B cell (primary cell): ENCODE measurements around the gene MRS2. TPM values are rescaled to one million over a fixed set of nuclear protein-coding genes. Genes with fewer than 3 reads are reported as not detected.
A peak's percentile ranks its signal among the peaks of the same experiment; 100 is the strongest.

ENCODE experiments used
- ATAC-seq: fragments of 200-7000 bp; cut with Tn5 transposase; one replicate; pipeline ENCODE4 v1.10.0; 2021; ENCODE audit warnings: low read depth, mild to moderate bottlenecking, moderate number of reproducible peaks, moderate library complexity
- CTCF ChIA-PET: fragments of 350-600 bp; sonication (Branson Sonifier 250); formaldehyde crosslinking; loops from one replicate; lab custom pipeline; 2021; ENCODE audit warnings: antibody characterized with exemption, inconsistent platforms; lab: Charles Lee
- POLR2A ChIA-PET: fragments of 350-600 bp; sonication (Branson Sonifier 250); formaldehyde crosslinking; loops from one replicate; lab custom pipeline; 2021; ENCODE audit warnings: antibody characterized with exemption; lab: Charles Lee
- DNase-seq: peaks from one replicate; pipeline ENCODE4 v3.0.0; 2013
- H2AFZ ChIP-seq: 2 replicates; pipeline ENCODE4 v1.6.1; 2012; ENCODE audit warnings: mild to moderate bottlenecking, low read depth, low read length; ENCODE audit not compliant: insufficient read depth, poor library complexity, severe bottlenecking
- H3K27ac ChIP-seq, 2 donors: 1 replicate in 1 of 2; 2 replicates in 1 of 2; pipeline ENCODE4 v1.5.1; 2012 to 2013; ENCODE audit warnings: low read length in 2 of 2, mild to moderate bottlenecking in 2 of 2, moderate library complexity in 1 of 2
- H3K27me3 ChIP-seq, 4 experiments: fragments of 200-600 bp in 1 of 4; sonication (generic) in 1 of 4; replicated peaks in 1 of 4; 1 replicate in 2 of 4; 2 replicates in 2 of 4; pipeline versions ENCODE4 v1.6.1 to v1.7.0; 2013 to 2016; ENCODE audit warnings: low read length in 3 of 4, mild to moderate bottlenecking in 2 of 4, mixed read lengths in 1 of 4, moderate library complexity in 1 of 4; ENCODE audit not compliant: insufficient read depth in 4 of 4, control insufficient read depth in 3 of 4; ENCODE audit errors: control extremely low read depth in 1 of 4
- H3K36me3 ChIP-seq, 2 experiments: replicated peaks in 1 of 2; 1 replicate in 1 of 2; 2 replicates in 1 of 2; pipeline versions ENCODE4 v1.6.1 to v1.7.1; 2013; ENCODE audit warnings: low read length in 1 of 2; ENCODE audit not compliant: insufficient read depth in 2 of 2, control insufficient read depth in 1 of 2; ENCODE audit errors: control extremely low read depth in 1 of 2, extremely low read depth in 1 of 2
- H3K4me1 ChIP-seq, 2 donors: fragments of 200-600 bp in 1 of 2; sonication (generic) in 1 of 2; 1 replicate in 1 of 2; 2 replicates in 1 of 2; pipeline versions ENCODE4 v1.5.1 to v1.6.1; 2013 to 2017; ENCODE audit warnings: low read length in 2 of 2; ENCODE audit not compliant: control insufficient read depth in 2 of 2, insufficient read depth in 2 of 2
- H3K4me2 ChIP-seq: replicated peaks from 2 replicates; pipeline ENCODE3; 2012; ENCODE audit warnings: mild to moderate bottlenecking, low read depth, low read length; ENCODE audit not compliant: poor library complexity, severe bottlenecking
- H3K4me3 ChIP-seq, 5 experiments: fragments of 200-600 bp in 1 of 5; sonication (generic) in 1 of 5; 1 replicate in 3 of 5; 2 replicates in 2 of 5; pipeline versions ENCODE4 v1.5.1 to v1.7.0; 2011 to 2016; ENCODE audit warnings: low read length in 4 of 5, mild to moderate bottlenecking in 4 of 5, low read depth in 2 of 5, control low read depth in 1 of 5, moderate library complexity in 1 of 5; ENCODE audit not compliant: insufficient read depth in 1 of 5; ENCODE audit errors: control extremely low read depth in 1 of 5, extremely low read depth in 1 of 5
- H3K79me2 ChIP-seq: fragments of 200-600 bp; sonication (generic); one replicate; pipeline ENCODE4 v1.6.0; 2016; ENCODE audit warnings: low read length; ENCODE audit not compliant: control insufficient read depth, insufficient read depth
- H3K9ac ChIP-seq: fragments of 200-600 bp; sonication (generic); 2 replicates; pipeline ENCODE4 v1.6.1; 2017; ENCODE audit warnings: mild to moderate bottlenecking, low read length, moderate library complexity
- H3K9me3 ChIP-seq, 3 donors: one replicate each; pipeline versions ENCODE4 v1.6.1 to v1.7.1; 2013; ENCODE audit warnings: low read length in 2 of 3; ENCODE audit not compliant: control insufficient read depth in 2 of 3, insufficient read depth in 1 of 3; ENCODE audit errors: control extremely low read depth in 1 of 3
- H4K20me1 ChIP-seq: 2 replicates; pipeline ENCODE4 v1.6.0; 2012; ENCODE audit warnings: mild to moderate bottlenecking, low read length; ENCODE audit not compliant: insufficient read depth, control insufficient read depth, poor library complexity, severe bottlenecking
- H3K27ac Mint-ChIP-seq: one replicate; pipeline ENCODE4 v1.8.0; 2021; ENCODE audit warnings: mixed read lengths
- H3K27me3 Mint-ChIP-seq: one replicate; pipeline ENCODE4 v1.8.0; 2021; ENCODE audit warnings: mixed read lengths
- H3K4me1 Mint-ChIP-seq: one replicate; pipeline ENCODE4 v1.8.0; 2021; ENCODE audit warnings: mixed read lengths
- H3K4me3 Mint-ChIP-seq: one replicate; pipeline ENCODE4 v1.8.0; 2021; ENCODE audit warnings: mixed read lengths
- H3K9me3 Mint-ChIP-seq: one replicate; pipeline ENCODE4 v1.8.0; 2022; ENCODE audit warnings: mixed read lengths; ENCODE audit not compliant: insufficient read depth
- EZH2 ChIP-seq: IDR thresholded peaks from 2 replicates; pipeline ENCODE4 v1.6.1; 2012; ENCODE audit warnings: borderline replicate concordance, low read depth, mild to moderate bottlenecking, moderate library complexity, low read length; ENCODE audit not compliant: insufficient read depth, poor library complexity, severe bottlenecking
- WGBS: methylation state at CpG from one replicate; pipeline ENCODE4 v1.1.5; 2013; ENCODE audit warnings: missing lambda C conversion rate; ENCODE audit not compliant: insufficient coverage; 5-methylcytosine and 5-hydroxymethylcytosine counted together
- intact Hi-C: fragments of 100-400 bp; cut with micrococcal nuclease; formaldehyde crosslinking; loops from one replicate; pipeline ENCODE4 v1.10.0; 2022
- polyA minus RNA-seq: library from RNA; depleted of rRNA, polyadenylated mRNA; stranded (reverse); fragments of >200 nt; gene quantifications from 2 replicates; pipeline ENCODE4 v1.2.3, GENCODE V29; 2012
- polyA plus RNA-seq: library from polyadenylated mRNA; depleted of rRNA; stranded (reverse); fragments of >200 nt; gene quantifications from 2 replicates; pipeline ENCODE4 v1.2.3, GENCODE V29; 2012
- total RNA-seq, 2 donors: library from RNA; stranded (reverse); fragments of 120-200 nt in 1 of 2; gene quantifications; 1 replicate in 1 of 2; 2 replicates in 1 of 2; pipeline versions ENCODE4 v1.2.3 to v1.2.4, GENCODE V29; 2013 to 2022
- TF ChIP-seq, protein P1 (sequence below): fragments of 200-600 bp; IDR thresholded peaks from one replicate; pipeline ENCODE4 v1.8.0; 2022; ENCODE audit warnings: antibody characterized with exemption, mild to moderate bottlenecking

MRS2 gene, protein sequence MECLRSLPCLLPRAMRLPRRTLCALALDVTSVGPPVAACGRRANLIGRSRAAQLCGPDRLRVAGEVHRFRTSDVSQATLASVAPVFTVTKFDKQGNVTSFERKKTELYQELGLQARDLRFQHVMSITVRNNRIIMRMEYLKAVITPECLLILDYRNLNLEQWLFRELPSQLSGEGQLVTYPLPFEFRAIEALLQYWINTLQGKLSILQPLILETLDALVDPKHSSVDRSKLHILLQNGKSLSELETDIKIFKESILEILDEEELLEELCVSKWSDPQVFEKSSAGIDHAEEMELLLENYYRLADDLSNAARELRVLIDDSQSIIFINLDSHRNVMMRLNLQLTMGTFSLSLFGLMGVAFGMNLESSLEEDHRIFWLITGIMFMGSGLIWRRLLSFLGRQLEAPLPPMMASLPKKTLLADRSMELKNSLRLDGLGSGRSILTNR
- total RNA-seq (25.5 and 26.7 TPM in 2 replicates), polyA plus RNA-seq (15.8 and 16.0 TPM in 2 replicates), polyA minus RNA-seq (8.1 and 8.9 TPM in 2 replicates)
- total RNA-seq (2013) = 23.0 TPM

DNA sequence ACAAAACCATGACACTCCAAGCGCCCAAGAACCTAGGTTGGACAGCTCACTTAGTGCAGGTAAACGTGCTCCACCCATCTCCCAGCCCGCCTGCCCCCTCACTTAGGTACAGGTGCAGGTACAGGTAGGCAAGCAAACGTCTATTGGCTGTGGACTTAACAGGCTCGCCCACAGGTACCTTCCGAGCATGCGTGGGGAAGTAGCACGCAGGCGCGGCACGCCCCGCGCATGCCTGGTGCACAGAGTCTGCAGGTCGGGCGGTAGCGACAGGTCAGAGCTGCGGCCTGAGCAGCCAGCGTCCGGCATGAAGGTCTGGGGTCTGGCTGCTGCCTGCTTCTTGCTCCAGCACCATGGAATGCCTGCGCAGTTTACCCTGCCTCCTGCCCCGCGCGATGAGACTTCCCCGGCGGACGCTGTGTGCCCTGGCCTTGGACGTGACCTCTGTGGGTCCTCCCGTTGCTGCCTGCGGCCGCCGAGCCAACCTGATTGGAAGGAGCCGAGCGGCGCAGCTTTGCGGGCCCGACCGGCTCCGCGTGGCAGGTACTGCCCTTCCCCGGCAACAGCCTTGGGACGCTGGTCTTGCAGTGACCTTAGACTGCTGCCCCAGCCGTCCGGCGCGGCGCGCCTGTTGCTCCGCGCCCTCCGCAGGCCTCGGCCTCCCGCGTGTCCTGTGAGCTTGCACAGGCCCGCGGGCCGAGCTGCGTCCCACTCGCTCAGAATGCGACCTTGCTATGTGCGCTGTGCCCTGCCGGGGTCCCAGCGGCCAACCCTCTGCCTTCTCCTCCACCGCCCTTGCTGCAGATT lies at the start of gene MRS2:
Gene MRS2 (plus strand): TSS at position 240 of the 804 bp plus-strand sequence. CDS start 111 bp downstream, at position 351.
- intact Hi-C loops = loop anchor here (10.0 kb wide), 1 partner anchor 118 kb away; no protein-coding TSS in a partner anchor
- WGBS = under 1% methylated on average over 61 of the region's 63 CpGs
- peak; percentile 96 for ATAC-seq
- Histone ChIP-seq H3K9me3 (no peaks in the 10 kb centered on the region), H3K79me2 (peaks cover 31% of the 10 kb centered on the region), H3K27me3 (peaks cover 0 to 12% (median 3%) of the 10 kb centered on the region in 4 experiments), H3K4me3 (peak within 1 kb of the TSS; percentile 56 to 87 (median 78)), H2AFZ (peak within 1 kb of the TSS; percentile 91), H3K4me2 (peak within 1 kb of the TSS; percentile 86), H3K36me3 (peaks cover 5 to 11% of the 10 kb centered on the region in 2 experiments), H4K20me1 (peaks cover 25% of the 10 kb centered on the region), H3K4me1 (peaks cover 11 to 15% of the 10 kb centered on the region in 2 donors), H3K27ac (peak within 1 kb of the TSS; percentile 2 to 15), H3K9ac (peak within 1 kb of the TSS; percentile 80)
- DNase-seq = peak; percentile 86
- ChIA-PET CTCF (no interaction called here), POLR2A (no interaction called here)
- TF ChIP-seq, protein P1, sequence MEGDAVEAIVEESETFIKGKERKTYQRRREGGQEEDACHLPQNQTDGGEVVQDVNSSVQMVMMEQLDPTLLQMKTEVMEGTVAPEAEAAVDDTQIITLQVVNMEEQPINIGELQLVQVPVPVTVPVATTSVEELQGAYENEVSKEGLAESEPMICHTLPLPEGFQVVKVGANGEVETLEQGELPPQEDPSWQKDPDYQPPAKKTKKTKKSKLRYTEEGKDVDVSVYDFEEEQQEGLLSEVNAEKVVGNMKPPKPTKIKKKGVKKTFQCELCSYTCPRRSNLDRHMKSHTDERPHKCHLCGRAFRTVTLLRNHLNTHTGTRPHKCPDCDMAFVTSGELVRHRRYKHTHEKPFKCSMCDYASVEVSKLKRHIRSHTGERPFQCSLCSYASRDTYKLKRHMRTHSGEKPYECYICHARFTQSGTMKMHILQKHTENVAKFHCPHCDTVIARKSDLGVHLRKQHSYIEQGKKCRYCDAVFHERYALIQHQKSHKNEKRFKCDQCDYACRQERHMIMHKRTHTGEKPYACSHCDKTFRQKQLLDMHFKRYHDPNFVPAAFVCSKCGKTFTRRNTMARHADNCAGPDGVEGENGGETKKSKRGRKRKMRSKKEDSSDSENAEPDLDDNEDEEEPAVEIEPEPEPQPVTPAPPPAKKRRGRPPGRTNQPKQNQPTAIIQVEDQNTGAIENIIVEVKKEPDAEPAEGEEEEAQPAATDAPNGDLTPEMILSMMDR = no peak
- TF ChIP-seq EZH2 = no peak
- H3K9me3 Mint-ChIP-seq = no peaks in the 10 kb centered on the region
- peak within 1 kb of the TSS; percentile 83 for H3K27ac Mint-ChIP-seq
- peaks cover 38% of the 10 kb centered on the region for H3K4me1 Mint-ChIP-seq
- peak within 1 kb of the TSS; percentile 96 for H3K4me3 Mint-ChIP-seq
- H3K27me3 Mint-ChIP-seq = peaks cover 10% of the 10 kb centered on the region
